Neural cell (in vitro differentiated cells): ENCODE results near the gene CFI.

Experiments used
- CTCF ChIP-seq: fragments of 450-650 bp; IDR thresholded peaks from 2 replicates; pipeline ENCODE4 v1.5.1; 2014; ENCODE audit warnings: antibody characterized with exemption, mild to moderate bottlenecking, moderate library complexity; ENCODE audit not compliant: poor library complexity, severe bottlenecking
- EP300 ChIP-seq: fragments of 450-650 bp; conservative IDR thresholded peaks from 2 replicates; pipeline ENCODE4 v1.6.1; 2014; ENCODE audit warnings: antibody characterized with exemption, mild to moderate bottlenecking, moderate library complexity; ENCODE audit not compliant: poor library complexity, severe bottlenecking
- EZH2 ChIP-seq: fragments of 200-600, 300-800 bp; shearing (Covaris generic), sonication (generic); IDR thresholded peaks from 2 replicates; pipeline ENCODE4 v1.6.1; 2014; ENCODE audit warnings: antibody characterized with exemption, low read length, borderline replicate concordance, mild to moderate bottlenecking; ENCODE audit not compliant: insufficient read depth, poor library complexity, severe bottlenecking
- MXI1 ChIP-seq: fragments of 450-650 bp; conservative IDR thresholded peaks from 2 replicates; pipeline ENCODE4 v1.6.1; 2014; ENCODE audit warnings: antibody characterized with exemption, mild to moderate bottlenecking; ENCODE audit not compliant: poor library complexity, severe bottlenecking
- POLR2AphosphoS5 ChIP-seq: IDR thresholded peaks from 2 replicates; pipeline ENCODE4 v1.6.1; 2012
- RAD21 ChIP-seq: fragments of 450-650 bp; conservative IDR thresholded peaks from 2 replicates; pipeline ENCODE4 v1.6.1; 2014; ENCODE audit warnings: antibody characterized with exemption, mild to moderate bottlenecking, moderate library complexity
- REST ChIP-seq: IDR thresholded peaks from 2 replicates; pipeline ENCODE4 v1.6.1; 2012; ENCODE audit warnings: borderline replicate concordance

- TF ChIP-seq EZH2 = no peak
- no peak for TF ChIP-seq CTCF
- TF ChIP-seq EP300 = no peak
- no peak for TF ChIP-seq POLR2AphosphoS5
- TF ChIP-seq MXI1 = no peak
- TF ChIP-seq RAD21 = no peak
- TF ChIP-seq REST = no peak
Measured at GRCh38 chr4:109836985-109837384, 35.2 kb upstream of the CFI start.
